ENCODE measurements around the gene PLXNA1. TPM values are rescaled to one million over a fixed set of nuclear protein-coding genes. Genes with fewer than 3 reads are reported as not detected.

The PLXNA1 gene
- total and polyA plus RNA-seq, 4 donors: 0.92 to 8.3 (median 4.4) TPM

GRCh38 chr3:126996905-126997304 lies 14.0 kb downstream of the PLXNA1 start (continued):
- TF ChIP-seq ATF3 (IDR thresholded peaks at IDR 0.05) (no peak), HNF4G (IDR thresholded peaks at IDR 0.05) (no peak), SP1 (IDR thresholded peaks at IDR 0.05) (no peak)

GRCh38 chr3:126997455-126998038 lies 14.6 kb downstream of the PLXNA1 start:
- WGBS: 95% methylated on average over 19 of the region's 19 CpGs
- no peaks in the 10 kb centered on the region for H3K27me3 ChIP-seq (ENCODE audit: control insufficient read depth in 4 of 4, insufficient read depth in 4 of 4, low read length in 3 of 4)
- no peak overlapping the region for H3K9ac ChIP-seq (ENCODE audit: low read depth in 1 of 2, low read length in 2 of 2)
- no peak overlapping the region for H3K4me3 ChIP-seq (ENCODE audit: low read depth in 1 of 3, low read length in 3 of 3)
- no peaks in the 10 kb centered on the region for H3K36me3 ChIP-seq (ENCODE audit: control insufficient read depth in 4 of 4, insufficient read depth in 3 of 4, low read depth in 1 of 4, low read length in 3 of 4)
- no peak for DNase-seq (ENCODE audit: low spot score)
- no peak overlapping the region for H3K27ac ChIP-seq (ENCODE audit: low read depth in 1 of 2, low read length in 2 of 2)
- H3K4me1 ChIP-seq (ENCODE audit: control insufficient read depth in 4 of 4, insufficient read depth in 4 of 4, low read length in 3 of 4): peaks cover 0 to 5% (median 0%) of the 10 kb centered on the region in 4 donors
- TF ChIP-seq NR2F2 (IDR thresholded peaks at IDR 0.05): no peak
- TF ChIP-seq YY1 (IDR thresholded peaks at IDR 0.05): no peak
- no peaks in the 10 kb centered on the region for H3K9me3 ChIP-seq (ENCODE audit: control insufficient read depth in 4 of 4, low read length in 3 of 4)

GRCh38 chr3:126998320-126998719 lies 15.4 kb downstream of the PLXNA1 start:
- Histone ChIP-seq H3K4me3 (ENCODE audit: low read depth in 1 of 3, low read length in 3 of 3) (no peak overlapping the region), H3K27me3 (ENCODE audit: control insufficient read depth in 4 of 4, insufficient read depth in 4 of 4, low read length in 3 of 4) (no peaks in the 10 kb centered on the region), H3K27ac (ENCODE audit: low read depth in 1 of 2, low read length in 2 of 2) (no peak overlapping the region), H3K36me3 (ENCODE audit: control insufficient read depth in 4 of 4, insufficient read depth in 3 of 4, low read depth in 1 of 4, low read length in 3 of 4) (no peaks in the 10 kb centered on the region), H3K4me1 (ENCODE audit: control insufficient read depth in 4 of 4, insufficient read depth in 4 of 4, low read length in 3 of 4) (peaks cover 0 to 5% (median 0%) of the 10 kb centered on the region in 4 donors), H3K9ac (ENCODE audit: low read depth in 1 of 2, low read length in 2 of 2) (no peak overlapping the region), H3K9me3 (ENCODE audit: control insufficient read depth in 4 of 4, low read length in 3 of 4) (no peaks in the 10 kb centered on the region)
- TF ChIP-seq RAD21 (IDR thresholded peaks at IDR 0.05): no peak
- no peak for TF ChIP-seq YY1 (IDR thresholded peaks at IDR 0.05)
- no peak for TF ChIP-seq RXRA (IDR thresholded peaks at IDR 0.05)
- no peak for TF ChIP-seq EGR1 (IDR thresholded peaks at IDR 0.05; ENCODE audit: low read depth in 2 of 2)
- TF ChIP-seq JUND (IDR thresholded peaks at IDR 0.05): no peak
- no peak for TF ChIP-seq GABPA (IDR thresholded peaks at IDR 0.05 in 1 of 2, conservative IDR thresholded peaks at IDR 0.05 in 1 of 2)
- no peak for TF ChIP-seq ATF3 (IDR thresholded peaks at IDR 0.05)
- no peak for TF ChIP-seq MAX (IDR thresholded peaks at IDR 0.05)
- TF ChIP-seq CTCF (IDR thresholded peaks at IDR 0.05; ENCODE audit: low read depth, low read length, missing input control): no peak
- no peak for TF ChIP-seq HNF4G (IDR thresholded peaks at IDR 0.05)
- no peak for TF ChIP-seq NR2F2 (IDR thresholded peaks at IDR 0.05)
- TF ChIP-seq ZBTB33 (IDR thresholded peaks at IDR 0.05): no peak
- no peak for TF ChIP-seq HNF4A (conservative IDR thresholded peaks at IDR 0.05)
- no peak for DNase-seq (ENCODE audit: low spot score)
- WGBS: 94% methylated on average over 4 of the region's 4 CpGs
